ENCODE measurements around the gene PAQR4. TPM values are rescaled to one million over a fixed set of nuclear protein-coding genes. Genes with fewer than 3 reads are reported as not detected.

Gene PAQR4
- total and polyA plus RNA-seq, 2 experiments from 2014 or later, result 4.5 to 8.3 TPM

DNA sequence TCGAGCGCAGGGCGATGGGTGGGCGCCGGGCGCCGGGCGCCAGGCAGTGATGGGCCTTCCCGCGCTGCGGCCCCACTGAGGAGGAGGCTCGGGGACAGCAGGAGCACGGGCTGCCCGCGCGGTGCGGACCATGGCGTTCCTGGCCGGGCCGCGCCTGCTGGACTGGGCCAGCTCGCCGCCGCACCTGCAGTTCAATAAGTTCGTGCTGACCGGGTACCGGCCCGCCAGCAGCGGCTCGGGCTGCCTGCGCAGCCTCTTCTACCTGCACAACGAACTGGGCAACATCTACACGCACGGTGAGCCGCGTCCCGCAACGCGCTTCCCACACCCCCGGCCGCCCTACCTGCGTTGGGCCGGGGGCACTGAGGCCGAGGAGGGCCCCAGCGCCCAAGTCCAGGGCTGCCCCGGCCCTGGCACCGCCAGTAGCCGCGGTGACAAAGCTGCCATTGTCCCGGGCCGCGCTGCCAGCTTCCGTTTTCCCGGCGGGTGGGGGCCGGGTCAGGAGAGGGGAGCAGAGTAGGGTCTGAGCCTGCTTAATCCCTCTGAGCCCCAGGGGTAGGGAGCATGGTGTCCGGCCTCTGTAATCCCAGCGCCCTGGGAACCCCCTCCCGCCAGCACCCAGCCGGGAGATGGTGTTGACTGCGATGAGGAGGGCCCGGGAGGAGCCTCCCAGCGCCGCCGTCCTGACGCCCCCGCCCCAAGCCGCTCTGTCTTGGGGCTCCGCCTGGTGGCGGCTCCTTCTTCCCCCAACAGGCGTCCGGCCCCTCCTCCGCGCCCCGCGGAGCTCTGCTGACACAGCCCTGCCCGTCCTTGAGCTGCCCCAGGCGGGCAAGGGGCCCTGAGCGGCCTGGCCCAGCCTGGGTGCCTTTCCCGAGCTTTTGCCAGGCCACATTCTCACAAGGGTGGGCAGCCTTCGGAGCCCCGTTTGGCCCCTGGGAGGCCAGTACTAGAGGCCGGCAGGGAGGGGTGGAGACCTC is 685 bp downstream of the PAQR4 start:
- Histone ChIP-seq H4K20me1 (ENCODE audit: insufficient read depth, poor library complexity, severe bottlenecking) (no peaks in the 10 kb centered on the region), H2AFZ (peak overlapping the region; percentile 63), H3K36me3 (replicated peaks; ENCODE audit: insufficient read depth, low read depth) (no peaks in the 10 kb centered on the region), H3K27me3 (peaks cover 9% of the 10 kb centered on the region), H3K4me2 (peak overlapping the region; percentile 88), H3K4me3 (peak overlapping the region; percentile 26), H3K9me3 (ENCODE audit: low read depth) (no peaks in the 10 kb centered on the region), H3K4me1 (ENCODE audit: insufficient read depth) (peaks cover 4% of the 10 kb centered on the region), H3K27ac (no peak overlapping the region), H3K9me2 (replicated peaks; ENCODE audit: insufficient read depth) (no peaks in the 10 kb centered on the region), H3K79me2 (no peaks in the 10 kb centered on the region)
- WGBS (ENCODE audit: low lambda C conversion rate, missing lambda C conversion rate), result 4% methylated on average over 54 of the region's 83 CpGs
- DNase-seq (ENCODE audit: low spot score), result peak; percentile 84
- TF ChIP-seq EZH2 (IDR thresholded peaks at IDR 0.05; ENCODE audit: borderline replicate concordance) (no peak), CTCF (IDR thresholded peaks at IDR 0.05; ENCODE audit: poor library complexity) (peak; percentile 36)

- H3K4me1 ChIP-seq (ENCODE audit: insufficient read depth), result peaks cover 3% of the 10 kb centered on the region
- no peak overlapping the region for H3K27ac ChIP-seq
- TF ChIP-seq EZH2phosphoT487 (IDR thresholded peaks at IDR 0.05; ENCODE audit: low read depth, severe bottlenecking, unreplicated experiment), result no peak
- TF ChIP-seq EZH2 (IDR thresholded peaks at IDR 0.05; ENCODE audit: borderline replicate concordance), result no peak
- TF ChIP-seq CTCF (IDR thresholded peaks at IDR 0.05; ENCODE audit: poor library complexity), result no peak
- H3K27me3 ChIP-seq, result peaks cover 4% of the 10 kb centered on the region
- H4K20me1 ChIP-seq (ENCODE audit: insufficient read depth, poor library complexity, severe bottlenecking), result no peaks in the 10 kb centered on the region
- H3K4me2 ChIP-seq, result peak overlapping the region; percentile 88
- H2AFZ ChIP-seq, result no peak overlapping the region
- no peaks in the 10 kb centered on the region for H3K36me3 ChIP-seq (replicated peaks; ENCODE audit: insufficient read depth, low read depth)
- no peak overlapping the region for H3K4me3 ChIP-seq
- 85% methylated on average over 6 of the region's 6 CpGs for WGBS (ENCODE audit: low lambda C conversion rate, missing lambda C conversion rate)
- no peaks in the 10 kb centered on the region for H3K79me2 ChIP-seq
- no peaks in the 10 kb centered on the region for H3K9me2 ChIP-seq (replicated peaks; ENCODE audit: insufficient read depth)
- no peak for DNase-seq (ENCODE audit: low spot score)
- H3K9me3 ChIP-seq (ENCODE audit: low read depth), result no peaks in the 10 kb centered on the region
Measured at GRCh38 chr16:2970563-2970962, 1.4 kb downstream of the PAQR4 start.

DNA sequence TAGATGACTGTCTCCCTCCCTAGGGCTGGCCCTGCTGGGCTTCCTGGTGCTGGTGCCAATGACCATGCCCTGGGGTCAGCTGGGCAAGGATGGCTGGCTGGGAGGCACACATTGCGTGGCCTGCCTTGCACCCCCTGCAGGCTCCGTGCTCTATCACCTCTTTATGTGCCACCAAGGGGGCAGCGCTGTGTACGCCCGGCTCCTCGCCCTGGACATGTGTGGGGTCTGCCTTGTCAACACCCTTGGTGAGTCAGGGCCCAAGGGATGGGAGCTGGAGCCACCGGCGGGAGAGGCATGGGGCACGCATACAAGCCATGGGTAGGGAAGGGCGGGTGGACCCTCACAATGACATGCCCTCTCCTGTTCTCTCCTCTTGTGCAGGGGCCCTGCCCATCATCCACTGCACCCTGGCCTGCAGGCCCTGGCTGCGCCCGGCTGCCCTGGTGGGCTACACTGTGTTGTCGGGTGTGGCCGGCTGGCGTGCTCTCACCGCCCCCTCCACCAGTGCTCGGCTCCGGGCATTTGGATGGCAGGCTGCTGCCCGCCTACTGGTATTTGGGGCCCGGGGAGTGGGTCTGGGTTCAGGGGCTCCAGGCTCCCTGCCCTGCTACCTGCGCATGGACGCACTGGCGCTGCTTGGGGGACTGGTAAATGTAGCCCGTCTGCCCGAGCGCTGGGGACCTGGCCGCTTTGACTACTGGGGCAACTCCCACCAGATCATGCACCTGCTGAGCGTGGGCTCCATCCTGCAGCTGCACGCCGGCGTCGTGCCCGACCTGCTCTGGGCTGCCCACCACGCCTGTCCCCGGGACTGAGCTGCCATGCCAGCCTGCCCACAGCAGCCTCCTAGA is 2.2 kb downstream of the PAQR4 start:
- peaks cover 3% of the 10 kb centered on the region for H3K4me1 ChIP-seq (ENCODE audit: insufficient read depth)
- WGBS (ENCODE audit: low lambda C conversion rate, missing lambda C conversion rate), result 96% methylated on average over 35 of the region's 35 CpGs
- H2AFZ ChIP-seq, result no peak overlapping the region
- H3K27me3 ChIP-seq, result peaks cover 4% of the 10 kb centered on the region
- no peaks in the 10 kb centered on the region for H3K9me2 ChIP-seq (replicated peaks; ENCODE audit: insufficient read depth)
- no peak overlapping the region for H3K4me2 ChIP-seq
- no peak overlapping the region for H3K4me3 ChIP-seq
- no peaks in the 10 kb centered on the region for H4K20me1 ChIP-seq (ENCODE audit: insufficient read depth, poor library complexity, severe bottlenecking)
- no peak overlapping the region for H3K27ac ChIP-seq
- no peak for DNase-seq (ENCODE audit: low spot score)
- TF ChIP-seq EZH2phosphoT487 (IDR thresholded peaks at IDR 0.05; ENCODE audit: low read depth, severe bottlenecking, unreplicated experiment) (no peak), EZH2 (IDR thresholded peaks at IDR 0.05; ENCODE audit: borderline replicate concordance) (no peak), CTCF (IDR thresholded peaks at IDR 0.05; ENCODE audit: poor library complexity) (no peak)
- H3K9me3 ChIP-seq (ENCODE audit: low read depth), result no peaks in the 10 kb centered on the region
- no peaks in the 10 kb centered on the region for H3K36me3 ChIP-seq (replicated peaks; ENCODE audit: insufficient read depth, low read depth)
- H3K79me2 ChIP-seq, result no peaks in the 10 kb centered on the region
